GM19467 (cell line): ENCODE measurements around the gene RELA.
"Not testable (repeated sequence)": the region's sequence is repeated elsewhere in the genome, so short reads cannot be mapped to it uniquely, and the experiment has no call there.

Experiments used
- ATAC-seq: cut with Tn5 transposase; IDR thresholded peaks from one replicate; pipeline ENCODE4 v1.9.1; 2021; ENCODE audit warnings: mild to moderate bottlenecking, moderate library complexity; ENCODE audit not compliant: unreplicated experiment

The RELA gene

GRCh38 chr11:65672180-65672860 is 9.6 kb upstream of the RELA start:
- no peak for ATAC-seq

- ATAC-seq: peak; percentile 20
Observed at GRCh38 chr11:65663639-65664200, 1.0 kb upstream of the RELA start.

- ATAC-seq: no peak
Observed at GRCh38 chr11:65662247-65662798, 393 bp downstream of the RELA start.

- ATAC-seq: no peak
Observed at GRCh38 chr11:65661599-65662246, 993 bp downstream of the RELA start.

GRCh38 chr11:65660908-65661307 is 1.8 kb downstream of the RELA start:
- ATAC-seq: not testable (repeated sequence)

GRCh38 chr11:65660038-65660437 is 2.7 kb downstream of the RELA start:
- ATAC-seq: no peak

- no peak for ATAC-seq
Observed at GRCh38 chr11:65658174-65659021, 4.3 kb downstream of the RELA start.

- no peak for ATAC-seq
Observed at GRCh38 chr11:65657426-65657825, 5.3 kb downstream of the RELA start.

- ATAC-seq: no peak
Observed at GRCh38 chr11:65655570-65656332, 7.0 kb downstream of the RELA start.

GRCh38 chr11:65654375-65655349 is 8.1 kb downstream of the RELA start:
- ATAC-seq: no peak

- no peak for ATAC-seq
Observed at GRCh38 chr11:65653229-65654225, 9.2 kb downstream of the RELA start.

GRCh38 chr11:65652511-65653228 is 10.0 kb downstream of the RELA start:
- ATAC-seq: peak; percentile 55

- no peak for ATAC-seq
Observed at GRCh38 chr11:65651589-65652510, 10.9 kb downstream of the RELA start.

GRCh38 chr11:65651339-65651588 is 11.5 kb downstream of the RELA start:
- no peak for ATAC-seq

GRCh38 chr11:65650547-65651338 is 12.0 kb downstream of the RELA start:
- ATAC-seq: no peak
